ENCODE results near the gene ZNF771.

ZNF771 gene

GRCh38 chr16:30409125-30410060 lies 2.0 kb downstream of the ZNF771 start:
- WGBS (ENCODE audit: extremely low coverage, insufficient coverage, insufficient read length) = no CpG with 5 or more reads among the region's 15 CpGs

DNA sequence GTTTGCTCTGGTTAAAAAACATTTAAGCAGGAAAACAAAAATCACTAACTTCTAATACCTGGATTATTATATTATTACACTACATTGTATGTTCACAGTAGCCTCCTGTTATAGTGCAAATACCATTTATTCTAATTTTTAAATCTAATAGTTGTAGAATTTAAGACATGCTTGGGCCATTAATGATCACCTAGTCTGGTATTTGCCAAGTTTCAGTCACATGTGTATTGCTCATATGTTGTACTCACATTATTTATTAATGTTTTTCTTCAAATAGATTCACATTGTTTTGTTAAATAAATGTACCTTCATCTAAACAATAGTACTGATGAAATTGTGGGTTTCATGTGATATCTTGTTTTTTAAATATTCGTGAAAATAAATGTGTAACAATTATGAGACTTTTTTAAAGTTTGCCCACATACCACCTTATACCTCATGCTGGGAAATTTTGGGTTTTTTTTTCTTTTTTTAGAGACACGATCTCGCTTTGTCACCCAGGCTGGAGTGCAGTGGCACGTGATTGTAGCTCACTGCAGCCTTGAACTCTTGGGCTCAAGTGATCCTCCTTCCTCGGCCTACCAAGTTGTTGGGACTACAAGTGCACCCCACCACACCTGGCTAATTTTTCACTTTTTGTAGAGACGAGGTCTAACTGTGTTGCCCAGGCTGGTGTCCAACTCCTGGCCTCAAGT lies 5.9 kb downstream of the ZNF771 start:
- DNase-seq = no peak
- Histone ChIP-seq H2BK12ac (ENCODE audit: low read length) (no peak overlapping the region), H3K4me3 (ENCODE audit: low read depth, low read length) (no peak overlapping the region), H3K27ac (ENCODE audit: low read depth, low read length) (no peak overlapping the region), H3K23ac (ENCODE audit: low read length) (no peak overlapping the region), H2AK5ac (ENCODE audit: low read length) (no peak overlapping the region), H4K8ac (ENCODE audit: low read depth, low read length) (no peak overlapping the region), H3K36me3 (ENCODE audit: control insufficient read depth in 1 of 2, insufficient read depth in 2 of 2, low read length in 2 of 2) (peaks cover 7 to 15% of the 10 kb centered on the region in 2 experiments), H4K12ac (ENCODE audit: low read depth, low read length) (no peak overlapping the region), H3K79me2 (ENCODE audit: control insufficient read depth, insufficient read depth, low read length, poor library complexity) (no peaks in the 10 kb centered on the region), H2BK120ac (ENCODE audit: insufficient read depth, low read length, poor library complexity) (no peak overlapping the region), H2BK5ac (ENCODE audit: low read depth, low read length, poor library complexity) (no peak overlapping the region), H3K27me3 (ENCODE audit: insufficient read depth, low read length) (no peaks in the 10 kb centered on the region), H4K91ac (ENCODE audit: low read depth, low read length) (no peak overlapping the region), H3K4me1 (ENCODE audit: control insufficient read depth in 1 of 2, insufficient read depth in 2 of 2, low read length in 2 of 2) (peaks cover 7 to 10% of the 10 kb centered on the region in 2 experiments), H2AFZ (ENCODE audit: insufficient read depth, low read length, poor library complexity) (no peak overlapping the region), H3K4ac (ENCODE audit: low read depth, low read length) (no peak overlapping the region), H3K14ac (ENCODE audit: low read length) (no peak overlapping the region), H3K4me2 (ENCODE audit: low read length) (no peak overlapping the region), H3K9me3 (ENCODE audit: insufficient read depth, low read depth, low read length) (no peaks in the 10 kb centered on the region), H3K18ac (ENCODE audit: low read length) (no peak overlapping the region), H3K79me1 (ENCODE audit: low read length) (no peaks in the 10 kb centered on the region), H3K9ac (ENCODE audit: low read length) (no peak overlapping the region)
- no CpG with 5 or more reads among the region's 6 CpGs for WGBS (ENCODE audit: extremely low coverage, insufficient coverage, insufficient read length)

More at GRCh38 chr16:30409125-30410060, 2.0 kb downstream of the ZNF771 start:
- H3K9me3 ChIP-seq (ENCODE audit: insufficient read depth, low read depth, low read length) = no peaks in the 10 kb centered on the region
- no peak overlapping the region for H3K4me2 ChIP-seq (ENCODE audit: low read length)
- no peak overlapping the region for H2BK120ac ChIP-seq (ENCODE audit: insufficient read depth, low read length, poor library complexity)
- no peak overlapping the region for H2AK5ac ChIP-seq (ENCODE audit: low read length)
- no peak overlapping the region for H3K27ac ChIP-seq (ENCODE audit: low read depth, low read length)
- no peak overlapping the region for H3K23ac ChIP-seq (ENCODE audit: low read length)
- no peak overlapping the region for H3K4me3 ChIP-seq (ENCODE audit: low read depth, low read length)
- H4K12ac ChIP-seq (ENCODE audit: low read depth, low read length) = no peak overlapping the region
- H2BK12ac ChIP-seq (ENCODE audit: low read length) = no peak overlapping the region
- H3K79me1 ChIP-seq (ENCODE audit: low read length) = peaks cover 3% of the 10 kb centered on the region
- H3K79me2 ChIP-seq (ENCODE audit: control insufficient read depth, insufficient read depth, low read length, poor library complexity) = peaks cover 3% of the 10 kb centered on the region
- no peak overlapping the region for H4K8ac ChIP-seq (ENCODE audit: low read depth, low read length)
- no peaks in the 10 kb centered on the region for H3K27me3 ChIP-seq (ENCODE audit: insufficient read depth, low read length)
- peaks cover 7 to 15% of the 10 kb centered on the region in 2 experiments for H3K36me3 ChIP-seq (ENCODE audit: control insufficient read depth in 1 of 2, insufficient read depth in 2 of 2, low read length in 2 of 2)
- no peak overlapping the region for H3K9ac ChIP-seq (ENCODE audit: low read length)
- no peak overlapping the region for H4K91ac ChIP-seq (ENCODE audit: low read depth, low read length)
- no peak overlapping the region for H3K4ac ChIP-seq (ENCODE audit: low read depth, low read length)
- no peak overlapping the region for H3K14ac ChIP-seq (ENCODE audit: low read length)
- peak; percentile 94 to 99 for DNase-seq
- no peak overlapping the region for H3K18ac ChIP-seq (ENCODE audit: low read length)
- peaks cover 5 to 8% of the 10 kb centered on the region in 2 experiments for H3K4me1 ChIP-seq (ENCODE audit: control insufficient read depth in 1 of 2, insufficient read depth in 2 of 2, low read length in 2 of 2)
- no peak overlapping the region for H2BK5ac ChIP-seq (ENCODE audit: low read depth, low read length, poor library complexity)
- H2AFZ ChIP-seq (ENCODE audit: insufficient read depth, low read length, poor library complexity) = no peak overlapping the region

GRCh38 chr16:30414159-30414558 lies 6.8 kb downstream of the ZNF771 start:
- Histone ChIP-seq H3K23ac (ENCODE audit: low read length) (no peak overlapping the region), H3K4ac (ENCODE audit: low read depth, low read length) (no peak overlapping the region), H3K27ac (ENCODE audit: low read depth, low read length) (no peak overlapping the region), H2AK5ac (ENCODE audit: low read length) (no peak overlapping the region), H3K79me2 (ENCODE audit: control insufficient read depth, insufficient read depth, low read length, poor library complexity) (no peaks in the 10 kb centered on the region), H3K9me3 (ENCODE audit: insufficient read depth, low read depth, low read length) (no peaks in the 10 kb centered on the region), H3K4me3 (ENCODE audit: low read depth, low read length) (no peak overlapping the region), H2BK12ac (ENCODE audit: low read length) (no peak overlapping the region), H2BK5ac (ENCODE audit: low read depth, low read length, poor library complexity) (no peak overlapping the region), H3K4me1 (ENCODE audit: control insufficient read depth in 1 of 2, insufficient read depth in 2 of 2, low read length in 2 of 2) (peaks cover 7 to 10% of the 10 kb centered on the region in 2 experiments), H4K8ac (ENCODE audit: low read depth, low read length) (no peak overlapping the region), H3K79me1 (ENCODE audit: low read length) (no peaks in the 10 kb centered on the region), H3K27me3 (ENCODE audit: insufficient read depth, low read length) (no peaks in the 10 kb centered on the region), H2BK120ac (ENCODE audit: insufficient read depth, low read length, poor library complexity) (no peak overlapping the region), H3K4me2 (ENCODE audit: low read length) (no peak overlapping the region), H2AFZ (ENCODE audit: insufficient read depth, low read length, poor library complexity) (no peak overlapping the region), H4K12ac (ENCODE audit: low read depth, low read length) (no peak overlapping the region), H4K91ac (ENCODE audit: low read depth, low read length) (no peak overlapping the region), H3K18ac (ENCODE audit: low read length) (no peak overlapping the region), H3K9ac (ENCODE audit: low read length) (no peak overlapping the region), H3K14ac (ENCODE audit: low read length) (no peak overlapping the region), H3K36me3 (ENCODE audit: control insufficient read depth in 1 of 2, insufficient read depth in 2 of 2, low read length in 2 of 2) (peaks cover 9 to 15% of the 10 kb centered on the region in 2 experiments)
- DNase-seq = no peak
- WGBS (ENCODE audit: extremely low coverage, insufficient coverage, insufficient read length) = no CpG with 5 or more reads among the region's 5 CpGs

GRCh38 chr16:30416047-30416603 lies 8.7 kb downstream of the ZNF771 start:
- Histone ChIP-seq H3K9me3 (ENCODE audit: insufficient read depth, low read depth, low read length) (no peaks in the 10 kb centered on the region), H4K91ac (ENCODE audit: low read depth, low read length) (no peak overlapping the region), H3K23ac (ENCODE audit: low read length) (no peak overlapping the region), H3K4ac (ENCODE audit: low read depth, low read length) (no peak overlapping the region), H3K14ac (ENCODE audit: low read length) (no peak overlapping the region), H2BK120ac (ENCODE audit: insufficient read depth, low read length, poor library complexity) (no peak overlapping the region), H2BK12ac (ENCODE audit: low read length) (no peak overlapping the region), H3K4me3 (ENCODE audit: low read depth, low read length) (no peak overlapping the region), H4K8ac (ENCODE audit: low read depth, low read length) (no peak overlapping the region), H3K79me1 (ENCODE audit: low read length) (no peaks in the 10 kb centered on the region), H2BK5ac (ENCODE audit: low read depth, low read length, poor library complexity) (no peak overlapping the region), H4K12ac (ENCODE audit: low read depth, low read length) (no peak overlapping the region), H3K27me3 (ENCODE audit: insufficient read depth, low read length) (no peaks in the 10 kb centered on the region), H3K36me3 (ENCODE audit: control insufficient read depth in 1 of 2, insufficient read depth in 2 of 2, low read length in 2 of 2) (peaks cover 8 to 15% of the 10 kb centered on the region in 2 experiments), H3K4me1 (ENCODE audit: control insufficient read depth in 1 of 2, insufficient read depth in 2 of 2, low read length in 2 of 2) (peaks cover 7 to 10% of the 10 kb centered on the region in 2 experiments), H2AK5ac (ENCODE audit: low read length) (no peak overlapping the region), H2AFZ (ENCODE audit: insufficient read depth, low read length, poor library complexity) (no peak overlapping the region), H3K79me2 (ENCODE audit: control insufficient read depth, insufficient read depth, low read length, poor library complexity) (no peaks in the 10 kb centered on the region), H3K4me2 (ENCODE audit: low read length) (no peak overlapping the region), H3K9ac (ENCODE audit: low read length) (no peak overlapping the region), H3K18ac (ENCODE audit: low read length) (no peak overlapping the region), H3K27ac (ENCODE audit: low read depth, low read length) (no peak overlapping the region)
- DNase-seq = no peak
- no CpG with 5 or more reads among the region's 4 CpGs for WGBS (ENCODE audit: extremely low coverage, insufficient coverage, insufficient read length)

Measured in trophoblast cell (in vitro differentiated cells and primary cell).